Fibroblast of peridontal ligament (primary cell): ENCODE results near the gene STMND1.
"Not testable (repeated sequence)": the region's sequence is repeated elsewhere in the genome, so short reads cannot be mapped to it uniquely, and the experiment has no call there.

Source experiments
- DNase-seq: peaks from one replicate; pipeline ENCODE4 v3.0.0-alpha.2; 2010; ENCODE audit errors: extremely low read depth

The STMND1 gene

GRCh38 chr6:17101422-17102257 is at the start of gene STMND1:
STMND1 (plus strand) TSS chr6:17102050; CDS start chr6:17102258, 208 bp downstream.
- DNase-seq = no peak

GRCh38 chr6:17054647-17055046 is 47.2 kb upstream of the STMND1 start:
- no peak for DNase-seq

- DNase-seq = peak; percentile 15
These were observed 44.5 kb upstream of the STMND1 start for GRCh38 chr6:17057322-17057721.

- no peak for DNase-seq
These were observed 43.3 kb upstream of the STMND1 start for GRCh38 chr6:17058550-17058949.

GRCh38 chr6:17059022-17059421 is 42.8 kb upstream of the STMND1 start:
- DNase-seq = no peak

- DNase-seq = no peak
These were observed 42.0 kb upstream of the STMND1 start for GRCh38 chr6:17059850-17060249.

- no peak for DNase-seq
These were observed 40.8 kb upstream of the STMND1 start for GRCh38 chr6:17061097-17061496.

GRCh38 chr6:17062871-17063440 is 38.9 kb upstream of the STMND1 start:
- DNase-seq = no peak

- DNase-seq = no peak
These were observed 36.9 kb upstream of the STMND1 start for GRCh38 chr6:17064975-17065374.

- no peak for DNase-seq
These were observed 35.2 kb upstream of the STMND1 start for GRCh38 chr6:17066610-17067009.

GRCh38 chr6:17068972-17069371 is 32.9 kb upstream of the STMND1 start:
- DNase-seq = not testable (repeated sequence)

- DNase-seq = not testable (repeated sequence)
These were observed 31.4 kb upstream of the STMND1 start for GRCh38 chr6:17070400-17070799.

GRCh38 chr6:17073596-17073995 is 28.3 kb upstream of the STMND1 start:
- DNase-seq = not testable (repeated sequence)

- DNase-seq = no peak
These were observed 20.6 kb upstream of the STMND1 start for GRCh38 chr6:17081273-17081672.

GRCh38 chr6:17081860-17082508 is 19.9 kb upstream of the STMND1 start:
- no peak for DNase-seq

GRCh38 chr6:17083397-17083796 is 18.5 kb upstream of the STMND1 start:
- no peak for DNase-seq

- peak; percentile 91 for DNase-seq
These were observed 15.4 kb upstream of the STMND1 start for GRCh38 chr6:17086469-17086868.

- DNase-seq = no peak
These were observed 13.7 kb upstream of the STMND1 start for GRCh38 chr6:17088091-17088611.

- peak; percentile 58 for DNase-seq
These were observed 10.7 kb upstream of the STMND1 start for GRCh38 chr6:17091122-17091521.

- DNase-seq = no peak
These were observed 8.2 kb upstream of the STMND1 start for GRCh38 chr6:17093686-17094085.

- no peak for DNase-seq
These were observed 5.8 kb upstream of the STMND1 start for GRCh38 chr6:17096096-17096495.

- DNase-seq = no peak
These were observed 5.2 kb upstream of the STMND1 start for GRCh38 chr6:17096652-17097051.

- no peak for DNase-seq
These were observed 3.9 kb upstream of the STMND1 start for GRCh38 chr6:17097982-17098381.
